Transverse colon (tissue), 3 donors: ENCODE measurements around the gene RLF.

ENCODE experiments used
- CTCF ChIP-seq, 5 experiments: fragments of 200-600 bp in 3 of 5; fragments of 450-650 bp in 2 of 5; sonication (generic) in 3 of 5; IDR thresholded peaks; 1 replicate in 2 of 5; 2 replicates in 3 of 5; pipeline ENCODE4 v1.5.1; 2016 to 2017; ENCODE audit warnings: antibody characterized with exemption in 5 of 5, inconsistent platforms in 3 of 5, mild to moderate bottlenecking in 2 of 5, moderate library complexity in 1 of 5
- POLR2A ChIP-seq: fragments of 450-650 bp; IDR thresholded peaks from one replicate; pipeline ENCODE4 v1.6.1; 2016; ENCODE audit warnings: antibody characterized with exemption, mild to moderate bottlenecking, moderate library complexity

GRCh38 chr1:40210511-40211204, 49.5 kb downstream of the RLF start:
- TF ChIP-seq CTCF (IDR thresholded peaks at IDR 0.05) (no peak), POLR2A (no peak)
